Trophoblast cell (in vitro differentiated cells and primary cell): Measurements from ENCODE around the gene ARHGEF40.
A peak's percentile ranks its signal among the peaks of the same experiment; 100 is the strongest.

ENCODE experiments used
- DNase-seq, 2 donors: peaks; one replicate each; pipeline ENCODE4 v3.0.0-alpha.2; 2016
- H2AFZ ChIP-seq: 2 replicates; pipeline ENCODE4 v1.6.1; 2013; ENCODE audit warnings: low read length, moderate library complexity, mild to moderate bottlenecking; ENCODE audit not compliant: insufficient read depth, poor library complexity
- H2AK5ac ChIP-seq: 2 replicates; pipeline ENCODE4 v1.6.1; 2013; ENCODE audit warnings: mild to moderate bottlenecking, low read length
- H2BK120ac ChIP-seq: 2 replicates; pipeline ENCODE4 v1.6.1; 2013; ENCODE audit warnings: low read length, mild to moderate bottlenecking, moderate library complexity; ENCODE audit not compliant: insufficient read depth, poor library complexity
- H2BK12ac ChIP-seq: 2 replicates; pipeline ENCODE4 v1.6.1; 2013; ENCODE audit warnings: mild to moderate bottlenecking, low read length, moderate library complexity
- H2BK5ac ChIP-seq: 2 replicates; pipeline ENCODE4 v1.6.1; 2013; ENCODE audit warnings: low read length, low read depth, moderate library complexity, mild to moderate bottlenecking; ENCODE audit not compliant: poor library complexity
- H3K14ac ChIP-seq: 2 replicates; pipeline ENCODE4 v1.6.1; 2013; ENCODE audit warnings: mild to moderate bottlenecking, low read length
- H3K18ac ChIP-seq: 2 replicates; pipeline ENCODE4 v1.6.1; 2013; ENCODE audit warnings: mild to moderate bottlenecking, low read length
- H3K23ac ChIP-seq: 2 replicates; pipeline ENCODE4 v1.6.1; 2013; ENCODE audit warnings: low read length
- H3K27ac ChIP-seq: 2 replicates; pipeline ENCODE4 v1.5.1; 2013; ENCODE audit warnings: low read depth, mild to moderate bottlenecking, inconsistent platforms, low read length, moderate library complexity
- H3K27me3 ChIP-seq: 2 replicates; pipeline ENCODE4 v1.6.1; 2013; ENCODE audit warnings: inconsistent platforms, mild to moderate bottlenecking, low read length, moderate library complexity; ENCODE audit not compliant: insufficient read depth
- H3K36me3 ChIP-seq, 2 experiments: 1 replicate in 1 of 2; 2 replicates in 1 of 2; pipeline ENCODE4 v1.6.1; 2013; ENCODE audit warnings: low read length in 2 of 2, mild to moderate bottlenecking in 2 of 2, moderate library complexity in 1 of 2; ENCODE audit not compliant: insufficient read depth in 2 of 2, control insufficient read depth in 1 of 2
- H3K4ac ChIP-seq: 2 replicates; pipeline ENCODE4 v1.6.1; 2013; ENCODE audit warnings: low read depth, mild to moderate bottlenecking, low read length, moderate library complexity
- H3K4me1 ChIP-seq, 2 experiments: 1 replicate in 1 of 2; 2 replicates in 1 of 2; pipeline ENCODE4 v1.6.1; 2013; ENCODE audit warnings: low read length in 2 of 2, mild to moderate bottlenecking in 2 of 2, moderate library complexity in 1 of 2; ENCODE audit not compliant: insufficient read depth in 2 of 2, control insufficient read depth in 1 of 2
- H3K4me2 ChIP-seq: 2 replicates; pipeline ENCODE4 v1.6.1; 2013; ENCODE audit warnings: inconsistent platforms, mild to moderate bottlenecking, low read length, moderate library complexity
- H3K4me3 ChIP-seq: 2 replicates; pipeline ENCODE4 v1.5.1; 2013; ENCODE audit warnings: mild to moderate bottlenecking, low read depth, low read length, inconsistent platforms
- H3K79me1 ChIP-seq: one replicate; pipeline ENCODE4 v1.6.1; 2013; ENCODE audit warnings: low read length
- H3K79me2 ChIP-seq: 2 replicates; pipeline ENCODE4 v1.6.1; 2013; ENCODE audit warnings: low read length, mild to moderate bottlenecking; ENCODE audit not compliant: control insufficient read depth, insufficient read depth, poor library complexity
- H3K9ac ChIP-seq: 2 replicates; pipeline ENCODE4 v1.6.1; 2013; ENCODE audit warnings: mild to moderate bottlenecking, low read length
- H3K9me3 ChIP-seq: 2 replicates; pipeline ENCODE4 v1.6.1; 2013; ENCODE audit warnings: low read depth, mild to moderate bottlenecking, control low read depth, inconsistent platforms, low read length; ENCODE audit not compliant: insufficient read depth
- H4K12ac ChIP-seq: 2 replicates; pipeline ENCODE4 v1.6.1; 2013; ENCODE audit warnings: low read depth, mild to moderate bottlenecking, low read length, moderate library complexity
- H4K8ac ChIP-seq: 2 replicates; pipeline ENCODE4 v1.6.1; 2013; ENCODE audit warnings: low read depth, mild to moderate bottlenecking, low read length, moderate library complexity
- H4K91ac ChIP-seq: one replicate; pipeline ENCODE4 v1.6.1; 2013; ENCODE audit warnings: low read depth, mild to moderate bottlenecking, low read length, moderate library complexity
- WGBS: extraction: QIAGEN DNeasy Blood & Tissue Kit; methylation state at CpG from one replicate; pipeline ENCODE4 v1.1.7; 2013; ENCODE audit warnings: missing lambda C conversion rate; ENCODE audit not compliant: insufficient read length, insufficient coverage; ENCODE audit errors: extremely low coverage; 5-methylcytosine and 5-hydroxymethylcytosine counted together

The ARHGEF40 gene

DNA sequence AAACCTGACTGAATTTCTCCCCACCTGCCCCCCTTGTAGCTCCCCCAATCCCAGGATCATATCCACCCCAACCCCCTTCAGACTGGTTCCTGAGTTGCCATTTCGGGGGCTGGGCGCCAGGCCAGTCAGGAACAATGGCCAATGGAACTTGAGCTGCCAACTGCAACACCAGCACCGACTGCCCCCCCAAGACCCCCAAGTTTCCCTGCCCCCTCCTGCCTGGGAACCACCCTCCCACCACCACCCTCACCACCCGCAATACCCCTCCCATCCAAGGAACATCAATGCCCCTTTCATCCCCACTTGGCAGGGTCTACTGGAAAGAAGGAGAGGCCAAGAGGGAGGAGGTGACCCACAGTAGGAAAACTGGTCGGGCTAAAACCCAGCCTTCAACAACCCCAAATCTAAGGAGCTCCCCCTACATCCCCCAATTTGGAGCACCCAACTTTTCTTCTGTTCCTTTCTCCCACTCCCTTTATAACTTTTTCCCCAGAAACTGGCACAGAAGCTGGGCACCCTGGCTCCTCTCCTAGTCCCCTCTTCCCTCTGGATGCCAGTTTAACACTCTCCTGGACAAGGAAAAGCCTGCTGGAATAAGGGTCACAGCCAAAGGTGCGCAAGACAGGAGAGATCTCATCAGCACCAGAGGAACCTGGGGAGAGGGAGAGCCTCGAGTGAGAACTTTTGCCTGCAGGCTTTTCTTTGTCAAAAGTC lies 43.7 kb upstream of the ARHGEF40 start:
- no peak for DNase-seq
- H3K4ac ChIP-seq = no peak overlapping the region
- no CpG with 5 or more reads among the region's 7 CpGs for WGBS
- H3K9me3 ChIP-seq = no peaks in the 10 kb centered on the region
- no peak overlapping the region for H4K12ac ChIP-seq
- no peak overlapping the region for H3K4me2 ChIP-seq
- no peaks in the 10 kb centered on the region for H3K36me3 ChIP-seq
- peaks cover 9% of the 10 kb centered on the region for H3K79me1 ChIP-seq
- H3K79me2 ChIP-seq = peaks cover 6% of the 10 kb centered on the region
- H3K18ac ChIP-seq = no peak overlapping the region
- H3K14ac ChIP-seq = no peak overlapping the region
- no peak overlapping the region for H2BK12ac ChIP-seq
- no peak overlapping the region for H4K8ac ChIP-seq
- no peak overlapping the region for H2AK5ac ChIP-seq
- no peak overlapping the region for H2BK5ac ChIP-seq
- no peak overlapping the region for H3K27ac ChIP-seq
- H3K23ac ChIP-seq = no peak overlapping the region
- peak overlapping the region; percentile 11 for H2AFZ ChIP-seq
- H2BK120ac ChIP-seq = no peak overlapping the region
- H4K91ac ChIP-seq = peak overlapping the region; percentile 48
- H3K4me1 ChIP-seq = peaks cover 24 to 25% of the 10 kb centered on the region in 2 experiments
- H3K9ac ChIP-seq = no peak overlapping the region
- no peaks in the 10 kb centered on the region for H3K27me3 ChIP-seq
- H3K4me3 ChIP-seq = no peak overlapping the region

DNA sequence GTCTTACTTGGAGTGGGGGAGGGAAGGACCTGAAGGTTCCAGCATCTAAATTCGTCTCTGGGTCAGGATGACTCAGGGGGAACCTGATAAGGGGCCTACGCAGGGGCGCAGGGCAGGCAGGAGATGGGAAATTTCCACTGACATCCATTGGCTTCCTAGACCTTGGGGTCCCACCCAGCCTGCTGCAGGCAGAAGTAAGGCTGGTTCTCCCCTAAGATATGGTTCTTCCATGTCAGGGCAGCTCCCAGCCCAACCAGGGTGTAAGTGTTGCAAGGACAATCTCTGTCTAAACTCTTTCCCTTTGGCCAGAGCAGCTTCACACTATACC lies 43.2 kb upstream of the ARHGEF40 start:
- Histone ChIP-seq H3K79me2 (peaks cover 6% of the 10 kb centered on the region), H3K23ac (no peak overlapping the region), H3K18ac (no peak overlapping the region), H2BK12ac (no peak overlapping the region), H3K36me3 (no peaks in the 10 kb centered on the region), H2AK5ac (no peak overlapping the region), H3K14ac (no peak overlapping the region), H3K4me1 (peaks cover 23 to 24% of the 10 kb centered on the region in 2 experiments), H3K9ac (no peak overlapping the region), H3K9me3 (peaks cover 2% of the 10 kb centered on the region), H3K79me1 (peaks cover 9% of the 10 kb centered on the region), H4K91ac (no peak overlapping the region), H3K4me2 (no peak overlapping the region), H3K4me3 (no peak overlapping the region), H2BK120ac (no peak overlapping the region), H2BK5ac (no peak overlapping the region), H4K8ac (no peak overlapping the region), H3K4ac (no peak overlapping the region), H2AFZ (no peak overlapping the region), H4K12ac (no peak overlapping the region), H3K27ac (no peak overlapping the region), H3K27me3 (no peaks in the 10 kb centered on the region)
- no CpG with 5 or more reads among the region's 3 CpGs for WGBS
- DNase-seq = no peak

DNA sequence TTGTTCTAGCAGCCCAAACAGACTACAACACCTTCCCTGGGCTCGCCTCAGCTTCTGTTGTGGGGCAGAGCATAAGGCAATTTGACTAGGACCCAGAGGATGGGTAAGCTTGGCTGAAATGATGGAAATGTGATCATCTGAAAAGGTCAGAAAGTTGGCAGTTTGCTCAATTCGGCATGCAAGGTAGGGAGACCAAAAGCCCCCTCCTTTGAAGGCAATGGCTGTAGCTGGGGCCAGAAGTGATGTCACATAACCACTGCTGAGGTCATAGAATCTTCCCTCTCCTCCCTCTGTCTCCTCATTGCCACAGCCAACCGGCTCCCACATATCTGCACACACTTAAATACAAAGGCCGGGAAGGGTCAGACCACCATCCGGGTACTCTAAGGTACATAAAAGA lies 40.2 kb upstream of the ARHGEF40 start, which contains the start of gene TPPP2:
Gene TPPP2, plus strand, starts transcription at position 301 of the 400 bp plus-strand sequence. CDS start 365 bp downstream, outside the sequence.
- H2BK5ac ChIP-seq = no peak within 1 kb of the TSS
- H3K9me3 ChIP-seq = peaks cover 2% of the 10 kb centered on the region
- H2AK5ac ChIP-seq = no peak within 1 kb of the TSS
- no CpG with 5 or more reads among the region's 5 CpGs for WGBS
- H4K8ac ChIP-seq = no peak within 1 kb of the TSS
- no peak within 1 kb of the TSS for H4K12ac ChIP-seq
- no peak within 1 kb of the TSS for H3K14ac ChIP-seq
- no peak within 1 kb of the TSS for H3K18ac ChIP-seq
- H4K91ac ChIP-seq = no peak within 1 kb of the TSS
- peaks cover 2% of the 10 kb centered on the region for H3K79me2 ChIP-seq
- H3K4me1 ChIP-seq = peaks cover 16 to 17% of the 10 kb centered on the region in 2 experiments
- no peaks in the 10 kb centered on the region for H3K36me3 ChIP-seq
- no peak within 1 kb of the TSS for H3K4me3 ChIP-seq
- H3K79me1 ChIP-seq = peaks cover 5% of the 10 kb centered on the region
- no peaks in the 10 kb centered on the region for H3K27me3 ChIP-seq
- H3K4me2 ChIP-seq = no peak within 1 kb of the TSS
- no peak within 1 kb of the TSS for H3K4ac ChIP-seq
- DNase-seq = no peak
- H2BK120ac ChIP-seq = no peak within 1 kb of the TSS
- H3K9ac ChIP-seq = no peak within 1 kb of the TSS
- no peak within 1 kb of the TSS for H2BK12ac ChIP-seq
- no peak within 1 kb of the TSS for H2AFZ ChIP-seq
- H3K27ac ChIP-seq = no peak within 1 kb of the TSS
- no peak within 1 kb of the TSS for H3K23ac ChIP-seq

DNA sequence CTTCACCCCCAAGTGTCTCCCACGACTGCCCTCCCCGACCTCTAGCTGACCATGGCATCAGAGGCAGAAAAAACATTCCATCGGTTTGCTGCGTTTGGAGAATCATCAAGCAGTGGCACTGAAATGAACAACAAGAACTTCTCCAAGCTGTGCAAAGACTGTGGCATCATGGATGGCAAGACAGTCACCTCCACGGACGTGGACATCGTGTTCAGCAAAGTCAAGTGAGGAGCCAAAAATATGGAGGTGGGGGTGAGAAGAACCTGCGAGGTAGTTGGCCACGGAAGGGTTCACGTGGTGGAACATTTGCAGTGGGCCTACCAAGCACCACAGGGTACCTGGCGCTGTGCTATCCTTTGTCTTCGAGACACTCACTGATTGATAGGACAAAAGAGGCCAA lies 39.6 kb upstream of the ARHGEF40 start:
- Histone ChIP-seq H3K79me1 (peaks cover under 1% of the 10 kb centered on the region), H3K23ac (no peak overlapping the region), H3K79me2 (no peaks in the 10 kb centered on the region), H3K27me3 (no peaks in the 10 kb centered on the region), H3K27ac (no peak overlapping the region), H4K8ac (no peak overlapping the region), H3K14ac (no peak overlapping the region), H2AK5ac (no peak overlapping the region), H4K91ac (no peak overlapping the region), H3K4me1 (peaks cover 13 to 14% of the 10 kb centered on the region in 2 experiments), H3K9ac (no peak overlapping the region), H3K9me3 (peaks cover 2% of the 10 kb centered on the region), H3K4me2 (no peak overlapping the region), H3K4me3 (no peak overlapping the region), H2BK120ac (no peak overlapping the region), H3K4ac (no peak overlapping the region), H3K18ac (no peak overlapping the region), H2AFZ (no peak overlapping the region), H2BK5ac (no peak overlapping the region), H3K36me3 (no peaks in the 10 kb centered on the region), H2BK12ac (no peak overlapping the region), H4K12ac (no peak overlapping the region)
- WGBS = no CpG with 5 or more reads among the region's 12 CpGs
- no peak for DNase-seq
